Adrenal gland (tissue), 12 donors: ENCODE data around the gene ABCG2. TPM values are rescaled to one million over a fixed set of nuclear protein-coding genes. Genes with fewer than 3 reads are reported as not detected.

Experiments
- DNase-seq, 7 donors: peaks; one replicate each; pipeline ENCODE4 v3.0.0-alpha.2; 2019 to 2020
- H3K27ac ChIP-seq, 5 donors: fragments of 200-600 bp; sonication (generic) in 4 of 5; 1 replicate in 3 of 5; 2 replicates in 2 of 5; pipeline versions ENCODE4 v1.5.1 to v1.8.0; 2016 to 2020; ENCODE audit warnings: mild to moderate bottlenecking in 1 of 5
- H3K27me3 ChIP-seq: fragments of 200-600 bp; 2 replicates; pipeline ENCODE4 v1.8.0; 2021
- H3K36me3 ChIP-seq, 2 donors: fragments of 200-600 bp; replicated peaks in 1 of 2; 1 replicate in 1 of 2; 2 replicates in 1 of 2; pipeline versions ENCODE4 v1.5.1 to v1.8.0; 2018 to 2022
- H3K4me1 ChIP-seq, 2 donors: fragments of 200-600 bp; replicated peaks in 1 of 2; 1 replicate in 1 of 2; 2 replicates in 1 of 2; pipeline versions ENCODE4 v1.5.1 to v1.8.0; 2018 to 2021
- H3K4me3 ChIP-seq, 4 donors: fragments of 200-600 bp; sonication (generic) in 3 of 4; one replicate each; pipeline ENCODE4 v1.5.1; 2016 to 2018
- H3K9me3 ChIP-seq, 3 donors: fragments of 200-600 bp; sonication (generic) in 1 of 3; replicated peaks in 1 of 3; 1 replicate in 2 of 3; 2 replicates in 1 of 3; pipeline versions ENCODE4 v1.5.1 to v1.8.0; 2016 to 2021
- CTCF ChIP-seq, 6 experiments: fragments of 450-650 bp in 4 of 6; fragments of 200-600 bp in 2 of 6; sonication (generic) in 1 of 6; IDR thresholded peaks; 1 replicate in 5 of 6; 2 replicates in 1 of 6; pipeline versions ENCODE4 v1.5.1 to v1.8.0; 2016 to 2021; ENCODE audit warnings: antibody characterized with exemption in 6 of 6, mild to moderate bottlenecking in 2 of 6, moderate library complexity in 1 of 6
- POLR2A ChIP-seq, 2 donors: fragments of 450-650 bp; IDR thresholded peaks; one replicate each; pipeline ENCODE4 v1.6.1; 2017; ENCODE audit warnings: antibody characterized with exemption in 2 of 2, mild to moderate bottlenecking in 2 of 2, moderate library complexity in 1 of 2
- WGBS, 4 donors: extraction: QIAGEN DNeasy Blood & Tissue Kit in 2 of 4; methylation state at CpG; one replicate each; pipeline versions ENCODE4 v1.1.5 to v1.1.7; 2013 to 2017; 5-methylcytosine and 5-hydroxymethylcytosine counted together
- intact Hi-C, 2 donors: fragments of 100-400 bp; cut with DNase I; formaldehyde crosslinking; loops; one replicate each; pipeline versions ENCODE4 v1.14.1 to v1.15.0; 2022 to 2023
- polyA plus RNA-seq, 3 donors: library from polyadenylated mRNA; stranded (reverse); fragments of 200-250 nt in 2 of 3; fragments of 350-450 nt in 1 of 3; fragmentation: Illumina TruSeq in 1 of 3; extraction: RNeasy Lipid Tissue Mini Kit (QIAGEN cat#74804) in 1 of 3; gene quantifications; one replicate each; pipeline ENCODE4 v1.2.3, GENCODE V29; 2013 to 2014
- total RNA-seq, 9 donors: library from RNA; depleted of rRNA in 4 of 9; stranded (reverse); fragments of >200 nt in 4 of 9; fragments of 120-200 nt in 1 of 9; fragmentation: NEBNext Ultra II Directional in 1 of 9; extraction: Animal tissue kit (Norgen Biotek cat#: 25700) in 1 of 9; gene quantifications; one replicate each; pipeline versions ENCODE4 v1.1.0 to v1.2.4, GENCODE V29; 2013 to 2023
- donor health status: healthy with polysubstance abuse.
- donor health status: Bipolar disorder and iron deficiency.
- donor health status: DM: yes; HTN: yes; CAD: no.
- donor health status: DM: no; HTN: no; CAD: no.
- donor health status: DM: no; HTN: no; CAD: no.
- donor health status: DM: yes; HTN: yes; CAD: no.

ABCG2 gene
- total and polyA plus RNA-seq, 12 donors: 2.0 to 22.0 (median 6.4) TPM

GRCh38 chr4:88091378-88091777 is 67.1 kb downstream of the ABCG2 start:
- Histone ChIP-seq H3K9me3 (no peaks in the 10 kb centered on the region), H3K4me1 (no peaks in the 10 kb centered on the region), H3K4me3 (no peak overlapping the region), H3K36me3 (no peaks in the 10 kb centered on the region), H3K27ac (no peak overlapping the region), H3K27me3 (no peaks in the 10 kb centered on the region)
- WGBS, 4 donors: 86 to 96% (median 93%) methylated on average over 3 of the region's 3 CpGs
- no peak for DNase-seq
- TF ChIP-seq POLR2A (IDR thresholded peaks at IDR 0.05) (no peak), CTCF (IDR thresholded peaks at IDR 0.05) (no peak)
- intact Hi-C loops: no loop called here

GRCh38 chr4:88090898-88091297 is 67.5 kb downstream of the ABCG2 start:
- no peak for TF ChIP-seq POLR2A (IDR thresholded peaks at IDR 0.05)
- TF ChIP-seq CTCF (IDR thresholded peaks at IDR 0.05): no peak
- no peak for DNase-seq
- Histone ChIP-seq H3K4me3 (no peak overlapping the region), H3K27ac (no peak overlapping the region), H3K9me3 (no peaks in the 10 kb centered on the region), H3K27me3 (no peaks in the 10 kb centered on the region), H3K4me1 (no peaks in the 10 kb centered on the region), H3K36me3 (no peaks in the 10 kb centered on the region)
- intact Hi-C loops: no loop called here

GRCh38 chr4:88087004-88087403 is 71.4 kb downstream of the ABCG2 start:
- Histone ChIP-seq H3K9me3 (no peaks in the 10 kb centered on the region), H3K27me3 (no peaks in the 10 kb centered on the region), H3K36me3 (no peaks in the 10 kb centered on the region), H3K27ac (no peak overlapping the region), H3K4me1 (no peaks in the 10 kb centered on the region), H3K4me3 (no peak overlapping the region)
- TF ChIP-seq POLR2A (IDR thresholded peaks at IDR 0.05) (no peak), CTCF (IDR thresholded peaks at IDR 0.05) (no peak)
- no peak for DNase-seq
- intact Hi-C loops: no loop called here
- 80 to 100% (median 92%) methylated on average over 1 of the region's 1 CpG for WGBS, 4 donors

- H3K36me3 ChIP-seq: peaks cover 0 to 10% of the 10 kb centered on the region in 2 donors
- DNase-seq: no peak
- H3K4me3 ChIP-seq: no peak overlapping the region
- TF ChIP-seq POLR2A (IDR thresholded peaks at IDR 0.05) (no peak), CTCF (IDR thresholded peaks at IDR 0.05) (no peak)
- no peak overlapping the region for H3K27ac ChIP-seq
- no peaks in the 10 kb centered on the region for H3K9me3 ChIP-seq
- intact Hi-C loops: no loop called here
- 81 to 89% (median 87%) methylated on average over 1 of the region's 1 CpG for WGBS, 4 donors
- H3K4me1 ChIP-seq: no peaks in the 10 kb centered on the region
- no peaks in the 10 kb centered on the region for H3K27me3 ChIP-seq
These were observed 77.8 kb downstream of the ABCG2 start for GRCh38 chr4:88080626-88081025.
